ENCODE measurements around the gene CACNA2D3.

- TF ChIP-seq, protein P1, sequence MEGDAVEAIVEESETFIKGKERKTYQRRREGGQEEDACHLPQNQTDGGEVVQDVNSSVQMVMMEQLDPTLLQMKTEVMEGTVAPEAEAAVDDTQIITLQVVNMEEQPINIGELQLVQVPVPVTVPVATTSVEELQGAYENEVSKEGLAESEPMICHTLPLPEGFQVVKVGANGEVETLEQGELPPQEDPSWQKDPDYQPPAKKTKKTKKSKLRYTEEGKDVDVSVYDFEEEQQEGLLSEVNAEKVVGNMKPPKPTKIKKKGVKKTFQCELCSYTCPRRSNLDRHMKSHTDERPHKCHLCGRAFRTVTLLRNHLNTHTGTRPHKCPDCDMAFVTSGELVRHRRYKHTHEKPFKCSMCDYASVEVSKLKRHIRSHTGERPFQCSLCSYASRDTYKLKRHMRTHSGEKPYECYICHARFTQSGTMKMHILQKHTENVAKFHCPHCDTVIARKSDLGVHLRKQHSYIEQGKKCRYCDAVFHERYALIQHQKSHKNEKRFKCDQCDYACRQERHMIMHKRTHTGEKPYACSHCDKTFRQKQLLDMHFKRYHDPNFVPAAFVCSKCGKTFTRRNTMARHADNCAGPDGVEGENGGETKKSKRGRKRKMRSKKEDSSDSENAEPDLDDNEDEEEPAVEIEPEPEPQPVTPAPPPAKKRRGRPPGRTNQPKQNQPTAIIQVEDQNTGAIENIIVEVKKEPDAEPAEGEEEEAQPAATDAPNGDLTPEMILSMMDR (IDR thresholded peaks at IDR 0.05) = no peak
- no peak for TF ChIP-seq POLR2A (IDR thresholded peaks at IDR 0.05)
These were observed 736.8 kb downstream of the CACNA2D3 start for GRCh38 chr3:54859184-54859583.

Measured in lower leg skin (tissue), 3 donors.